ENCODE data around the gene DBX2. TPM values are rescaled to one million over a fixed set of nuclear protein-coding genes. Genes with fewer than 3 reads are reported as not detected.

Gene DBX2
- total and polyA plus RNA-seq, 2 of the 4 experiments (the other 2 are of a cell fraction), result not detected

GRCh38 chr12:45010059-45010458, 40.8 kb downstream of the DBX2 start:
- no peak overlapping the region for H2BK20ac ChIP-seq (ENCODE audit: low read depth, low read length)
- H4K5ac ChIP-seq (ENCODE audit: low read depth, low read length), result no peak overlapping the region
- H2BK15ac ChIP-seq (ENCODE audit: low read depth, low read length), result no peak overlapping the region
- no peak overlapping the region for H3K27ac ChIP-seq (ENCODE audit: insufficient read depth, low read length)
- TF ChIP-seq BHLHE40 (IDR thresholded peaks at IDR 0.05; ENCODE audit: low read depth, low read length) (no peak), MAZ (IDR thresholded peaks at IDR 0.05; ENCODE audit: borderline replicate concordance, low read depth, low read length) (no peak), RCOR1 (IDR thresholded peaks at IDR 0.05; ENCODE audit: insufficient replicate concordance, low read length) (no peak), CEBPB (IDR thresholded peaks at IDR 0.05; ENCODE audit: low read depth, low read length) (no peak), MAFK (IDR thresholded peaks at IDR 0.05; ENCODE audit: low read depth, low read length) (no peak), NFE2L2 (IDR thresholded peaks at IDR 0.05; ENCODE audit: low read depth, low read length) (no peak), ELK1 (IDR thresholded peaks at IDR 0.05; ENCODE audit: borderline replicate concordance, low read depth, low read length) (no peak), RFX5 (IDR thresholded peaks at IDR 0.05; ENCODE audit: low read depth, low read length) (no peak), SMC3 (IDR thresholded peaks at IDR 0.05; ENCODE audit: low read depth, low read length) (no peak), MXI1 (IDR thresholded peaks at IDR 0.05; ENCODE audit: borderline replicate concordance, low read depth, low read length) (no peak)
- TF ChIP-seq, protein P1, sequence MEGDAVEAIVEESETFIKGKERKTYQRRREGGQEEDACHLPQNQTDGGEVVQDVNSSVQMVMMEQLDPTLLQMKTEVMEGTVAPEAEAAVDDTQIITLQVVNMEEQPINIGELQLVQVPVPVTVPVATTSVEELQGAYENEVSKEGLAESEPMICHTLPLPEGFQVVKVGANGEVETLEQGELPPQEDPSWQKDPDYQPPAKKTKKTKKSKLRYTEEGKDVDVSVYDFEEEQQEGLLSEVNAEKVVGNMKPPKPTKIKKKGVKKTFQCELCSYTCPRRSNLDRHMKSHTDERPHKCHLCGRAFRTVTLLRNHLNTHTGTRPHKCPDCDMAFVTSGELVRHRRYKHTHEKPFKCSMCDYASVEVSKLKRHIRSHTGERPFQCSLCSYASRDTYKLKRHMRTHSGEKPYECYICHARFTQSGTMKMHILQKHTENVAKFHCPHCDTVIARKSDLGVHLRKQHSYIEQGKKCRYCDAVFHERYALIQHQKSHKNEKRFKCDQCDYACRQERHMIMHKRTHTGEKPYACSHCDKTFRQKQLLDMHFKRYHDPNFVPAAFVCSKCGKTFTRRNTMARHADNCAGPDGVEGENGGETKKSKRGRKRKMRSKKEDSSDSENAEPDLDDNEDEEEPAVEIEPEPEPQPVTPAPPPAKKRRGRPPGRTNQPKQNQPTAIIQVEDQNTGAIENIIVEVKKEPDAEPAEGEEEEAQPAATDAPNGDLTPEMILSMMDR (conservative IDR thresholded peaks at IDR 0.05; ENCODE audit: low read depth, low read length), result no peak
- TF ChIP-seq, protein P2, sequence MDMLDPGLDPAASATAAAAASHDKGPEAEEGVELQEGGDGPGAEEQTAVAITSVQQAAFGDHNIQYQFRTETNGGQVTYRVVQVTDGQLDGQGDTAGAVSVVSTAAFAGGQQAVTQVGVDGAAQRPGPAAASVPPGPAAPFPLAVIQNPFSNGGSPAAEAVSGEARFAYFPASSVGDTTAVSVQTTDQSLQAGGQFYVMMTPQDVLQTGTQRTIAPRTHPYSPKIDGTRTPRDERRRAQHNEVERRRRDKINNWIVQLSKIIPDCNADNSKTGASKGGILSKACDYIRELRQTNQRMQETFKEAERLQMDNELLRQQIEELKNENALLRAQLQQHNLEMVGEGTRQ (IDR thresholded peaks at IDR 0.05; ENCODE audit: low read depth, low read length), result no peak
- WGBS, 2 experiments (ENCODE audit: extremely low coverage in 2 of 2, insufficient read length in 1 of 2), result no CpG with 5 or more reads among the region's 4 CpGs
- H4K91ac ChIP-seq (ENCODE audit: insufficient read depth, low read depth, low read length), result no peak overlapping the region
- no peak for ATAC-seq (ENCODE audit: low read depth)
- H3K4me1 ChIP-seq (ENCODE audit: control insufficient read depth, insufficient read depth, low read length), result no peaks in the 10 kb centered on the region
- H2AK9ac ChIP-seq (replicated peaks; ENCODE audit: low read depth, low read length, poor library complexity), result no peak overlapping the region
- no peaks in the 10 kb centered on the region for H3K36me3 ChIP-seq (ENCODE audit: control insufficient read depth, insufficient read depth, low read length)
- no TSS peak for BruUV-seq (replicated peaks)
- H3K27me3 ChIP-seq (ENCODE audit: control insufficient read depth, insufficient read depth, low read length), result no peaks in the 10 kb centered on the region
- DNase-seq, result no peak
- intact Hi-C loops (cut with micrococcal nuclease) (no loop called here), dilution Hi-C loops (cut with HindIII; ENCODE audit: low sequenced_read_pairs, unreplicated experiment) (no loop called here), in situ Hi-C loops (cut with MboI; ENCODE audit: low sequenced_read_pairs) (no loop called here)
- no peak overlapping the region for H2AFZ ChIP-seq (replicated peaks; ENCODE audit: low read length, poor library complexity)
- H3K79me1 ChIP-seq (ENCODE audit: low read depth in 1 of 2, low read length in 2 of 2), result no peaks in the 10 kb centered on the region
- no peak overlapping the region for H2BK120ac ChIP-seq (ENCODE audit: low read depth, low read length)
- no peak overlapping the region for H3K23ac ChIP-seq (ENCODE audit: low read depth, low read length)
- no peak overlapping the region for H3K56ac ChIP-seq (ENCODE audit: extremely low read depth, insufficient read depth, low read length)
- ChIA-PET POLR2A (ENCODE audit: unreplicated experiment) (no interaction called here), CTCF (interaction anchor here (1.1 kb wide), 1 partner anchor 16 kb away, joined by 3 read pairs; no protein-coding TSS in a partner anchor)
- no peak overlapping the region for H3K4me2 ChIP-seq (ENCODE audit: low read depth, low read length)
- no peak overlapping the region for H4K8ac ChIP-seq (ENCODE audit: low read depth in 2 of 2, low read length in 2 of 2)
- no peak overlapping the region for H3K4ac ChIP-seq (ENCODE audit: low read depth, low read length)
- no peaks in the 10 kb centered on the region for H3K9me3 ChIP-seq (ENCODE audit: control insufficient read depth, insufficient read depth, low read length)
- no peaks in the 10 kb centered on the region for H3K9me1 ChIP-seq (ENCODE audit: insufficient read depth, low read length)
- H3K18ac ChIP-seq (ENCODE audit: low read depth, low read length), result no peak overlapping the region
- no peak overlapping the region for H3K14ac ChIP-seq (replicated peaks; ENCODE audit: low read depth, low read length)
- no peak overlapping the region for H2AK5ac ChIP-seq (ENCODE audit: low read depth, low read length)
- no peak overlapping the region for H3K9ac ChIP-seq (ENCODE audit: low read depth, low read length)
- H2BK5ac ChIP-seq (ENCODE audit: low read depth, low read length, poor library complexity, severe bottlenecking), result no peak overlapping the region
- H3K4me3 ChIP-seq (ENCODE audit: insufficient read depth, low read depth, low read length), result no peak overlapping the region
- H4K20me1 ChIP-seq (ENCODE audit: insufficient read depth, low read length), result no peaks in the 10 kb centered on the region

Measured in IMR-90 (cell line).